HG03139 (cell line): ENCODE measurements around the gene KRT20.
"Not testable (repeated sequence)": the region's sequence is repeated elsewhere in the genome, so short reads cannot be mapped to it uniquely, and the experiment has no call there.

Source experiments
- ATAC-seq: cut with Tn5 transposase; IDR thresholded peaks from one replicate; pipeline ENCODE4 v1.9.1; 2021; ENCODE audit not compliant: unreplicated experiment

Gene KRT20, protein sequence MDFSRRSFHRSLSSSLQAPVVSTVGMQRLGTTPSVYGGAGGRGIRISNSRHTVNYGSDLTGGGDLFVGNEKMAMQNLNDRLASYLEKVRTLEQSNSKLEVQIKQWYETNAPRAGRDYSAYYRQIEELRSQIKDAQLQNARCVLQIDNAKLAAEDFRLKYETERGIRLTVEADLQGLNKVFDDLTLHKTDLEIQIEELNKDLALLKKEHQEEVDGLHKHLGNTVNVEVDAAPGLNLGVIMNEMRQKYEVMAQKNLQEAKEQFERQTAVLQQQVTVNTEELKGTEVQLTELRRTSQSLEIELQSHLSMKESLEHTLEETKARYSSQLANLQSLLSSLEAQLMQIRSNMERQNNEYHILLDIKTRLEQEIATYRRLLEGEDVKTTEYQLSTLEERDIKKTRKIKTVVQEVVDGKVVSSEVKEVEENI

GRCh38 chr17:40884708-40885512, at the start of gene KRT20:
Gene KRT20, minus strand, starts transcription at chr17:40885242. Its CDS starts 57 bp downstream, at chr17:40885185.
- ATAC-seq: no peak

- no peak for ATAC-seq
Measured at GRCh38 chr17:40932608-40933007, 47.6 kb upstream of the KRT20 start.

DNA sequence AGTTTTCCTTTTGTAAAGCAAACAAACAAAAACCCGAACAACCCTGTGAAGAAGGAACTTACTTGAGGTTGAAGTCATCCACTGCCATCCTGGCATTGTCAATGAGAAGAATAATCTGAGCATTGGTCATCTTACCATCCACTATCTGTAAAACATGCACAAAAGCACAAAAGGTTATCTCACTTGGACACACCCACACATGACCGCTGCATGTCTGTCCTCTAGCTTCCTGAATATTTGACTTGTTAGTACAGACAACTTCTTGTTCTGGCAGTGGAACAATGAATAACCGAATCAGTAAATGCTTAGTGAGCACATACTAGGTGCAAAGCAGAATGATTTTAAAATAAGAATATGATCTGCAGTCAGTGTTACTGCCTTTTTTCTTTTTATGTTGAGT, 46.3 kb upstream of the KRT20 start:
- ATAC-seq: no peak

- no peak for ATAC-seq
Measured at GRCh38 chr17:40926341-40926740, 41.3 kb upstream of the KRT20 start.

DNA sequence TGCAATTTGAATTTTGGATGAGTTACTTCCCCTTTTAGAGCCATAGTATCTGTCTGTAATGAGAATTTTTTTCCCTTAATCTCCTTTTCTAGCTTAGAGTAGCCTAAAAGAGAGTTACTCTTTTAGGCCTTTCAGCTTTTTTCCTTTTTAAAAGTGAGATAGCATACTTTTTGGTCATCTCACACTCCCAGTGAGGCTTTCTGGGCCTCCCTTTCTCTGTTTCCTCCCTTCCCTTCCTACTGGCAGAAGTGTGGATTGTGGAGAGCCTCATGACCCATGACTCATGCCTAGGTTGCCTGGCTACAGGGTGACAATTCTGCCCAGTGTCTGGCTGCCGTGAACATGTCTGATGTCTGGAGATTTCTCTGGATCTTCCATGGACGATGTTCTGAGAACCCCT, 37.2 kb upstream of the KRT20 start:
- no peak for ATAC-seq

DNA sequence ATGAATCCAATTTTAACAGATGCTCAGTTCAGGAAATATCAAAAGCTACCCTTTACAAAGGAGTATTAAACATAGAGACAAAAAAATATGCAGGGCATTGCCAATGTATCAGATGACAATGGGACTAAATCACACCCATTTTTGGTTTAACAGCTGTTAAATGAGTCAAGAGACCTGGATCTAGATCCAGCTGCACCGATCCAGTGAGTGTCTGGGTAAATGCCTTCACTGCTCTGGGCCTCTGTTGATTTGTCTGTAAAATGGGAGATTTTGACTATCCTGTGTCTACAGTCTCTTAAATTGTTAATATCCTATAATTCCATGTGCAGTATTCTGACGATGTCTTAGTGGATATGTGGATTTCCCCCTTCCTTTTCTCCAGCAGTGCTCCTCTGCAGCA, 36.0 kb upstream of the KRT20 start:
- ATAC-seq: no peak

- not testable (repeated sequence) for ATAC-seq
Measured at GRCh38 chr17:40917116-40917515, 32.1 kb upstream of the KRT20 start.

- ATAC-seq: no peak
Measured at GRCh38 chr17:40916366-40916765, 31.3 kb upstream of the KRT20 start.

GRCh38 chr17:40915721-40916256, 30.7 kb upstream of the KRT20 start:
- ATAC-seq: no peak

GRCh38 chr17:40915199-40915661, 30.2 kb upstream of the KRT20 start:
- ATAC-seq: no peak

GRCh38 chr17:40914075-40914855, 29.2 kb upstream of the KRT20 start:
- ATAC-seq: no peak

DNA sequence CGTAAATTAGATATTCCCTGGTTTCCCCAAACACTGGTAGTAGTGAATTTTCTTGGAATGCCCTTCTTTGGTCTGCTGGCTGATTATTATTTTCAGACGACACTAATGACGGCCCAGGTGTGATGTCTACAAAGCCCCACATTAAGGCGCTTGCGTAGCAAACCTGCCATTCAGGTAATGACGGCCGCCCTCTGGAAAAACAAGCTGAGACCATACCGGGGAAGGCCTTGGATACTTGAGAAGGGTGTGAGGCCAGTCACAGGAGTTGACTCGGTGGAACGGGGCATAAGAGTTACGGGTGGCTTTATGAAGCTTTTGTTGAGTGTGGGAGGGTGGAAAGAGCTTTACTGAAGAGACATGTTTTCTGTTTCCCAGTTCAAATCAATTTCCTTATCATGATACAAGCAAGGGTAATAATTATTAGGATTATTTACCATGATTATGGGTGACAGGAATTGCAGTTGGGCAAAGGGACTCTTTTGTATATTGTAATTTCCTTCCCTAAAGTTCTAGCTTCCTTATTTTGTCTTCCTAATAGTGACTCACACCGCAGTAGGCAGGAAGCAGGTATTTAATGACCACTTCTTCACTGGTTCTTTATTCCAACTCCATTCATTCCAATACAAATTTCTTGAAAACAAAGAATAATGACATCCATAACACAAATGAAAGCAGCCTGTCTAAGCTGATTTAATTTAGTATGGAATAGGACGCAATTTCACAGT, 27.6 kb upstream of the KRT20 start:
- no peak for ATAC-seq

DNA sequence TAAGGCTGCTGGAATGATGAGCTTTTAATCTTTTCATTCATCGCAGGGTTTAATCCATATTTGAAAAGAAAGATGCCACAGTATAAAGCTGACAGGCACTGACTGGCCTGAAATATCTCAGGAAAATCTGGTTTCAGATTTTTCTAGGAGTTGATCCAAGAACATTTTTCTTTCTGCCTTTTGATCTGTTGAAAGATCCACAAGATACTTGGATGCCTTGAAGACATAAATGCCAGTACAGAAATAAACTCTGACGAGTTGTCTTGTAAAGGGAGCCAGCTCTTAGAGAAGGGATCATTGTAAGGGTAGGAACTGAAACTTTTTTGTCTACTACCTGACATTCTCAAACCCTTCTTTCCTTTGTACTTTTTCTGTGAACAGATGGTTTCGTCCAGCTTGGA, 25.4 kb upstream of the KRT20 start:
- ATAC-seq: no peak

- ATAC-seq: no peak
Measured at GRCh38 chr17:40909755-40910154, 24.7 kb upstream of the KRT20 start.

DNA sequence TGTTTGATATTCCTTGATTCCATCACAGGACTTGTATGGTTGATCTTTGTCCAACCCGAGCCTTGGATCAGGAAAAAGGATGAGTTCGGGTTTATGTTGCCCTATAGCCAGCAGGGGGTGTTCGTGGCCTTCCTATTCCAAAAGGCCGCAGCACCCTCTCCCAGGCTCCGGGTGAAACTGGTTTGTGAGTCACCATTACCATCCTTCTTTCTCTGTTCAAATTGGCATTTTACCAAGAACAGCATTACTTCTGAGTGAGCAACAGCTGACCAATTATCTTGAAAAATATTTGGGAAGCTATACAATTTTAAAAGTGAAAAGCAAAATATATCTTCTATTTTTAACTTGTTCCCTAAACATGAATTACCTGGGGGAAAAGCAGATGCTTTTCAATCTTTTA, 24.3 kb upstream of the KRT20 start:
- no peak for ATAC-seq

DNA sequence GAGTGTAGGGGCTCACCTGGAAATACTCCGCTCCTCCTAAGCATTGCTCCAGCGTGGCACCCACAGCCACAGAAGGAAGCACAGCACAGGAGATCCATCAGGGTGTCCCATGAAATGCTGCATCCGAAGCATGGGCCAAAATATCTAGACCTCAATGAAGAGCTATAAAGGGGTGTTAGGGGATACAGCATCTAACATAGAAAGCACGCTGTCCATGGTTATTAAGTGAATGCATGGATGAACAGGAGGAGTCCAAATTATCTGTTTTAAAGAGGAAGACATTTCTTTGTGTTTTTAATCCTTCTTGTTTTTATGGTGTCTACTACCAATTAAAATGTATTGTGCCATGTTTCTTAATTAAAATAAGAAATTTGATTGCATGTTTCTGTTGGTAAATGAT, 21.6 kb upstream of the KRT20 start:
- no peak for ATAC-seq

DNA sequence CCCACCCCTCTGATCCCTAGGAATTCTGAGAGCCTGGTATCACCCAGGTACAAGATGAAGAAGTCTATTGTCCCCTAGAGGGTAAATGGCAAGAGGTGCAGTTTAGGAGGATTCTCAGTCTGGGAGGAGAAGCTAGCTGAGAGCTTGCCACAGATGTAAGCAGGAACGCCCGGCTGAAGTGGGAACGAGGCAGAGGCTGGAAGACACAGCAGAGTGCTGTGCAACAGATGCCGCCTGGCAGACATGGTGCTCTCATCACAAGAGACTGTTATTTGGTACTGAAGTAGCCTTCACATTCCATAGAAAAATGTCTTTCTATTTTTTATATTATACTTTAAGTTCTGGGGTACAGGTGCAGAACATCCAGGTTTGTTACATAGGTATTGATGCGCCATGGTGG, 20.3 kb upstream of the KRT20 start:
- ATAC-seq: no peak

DNA sequence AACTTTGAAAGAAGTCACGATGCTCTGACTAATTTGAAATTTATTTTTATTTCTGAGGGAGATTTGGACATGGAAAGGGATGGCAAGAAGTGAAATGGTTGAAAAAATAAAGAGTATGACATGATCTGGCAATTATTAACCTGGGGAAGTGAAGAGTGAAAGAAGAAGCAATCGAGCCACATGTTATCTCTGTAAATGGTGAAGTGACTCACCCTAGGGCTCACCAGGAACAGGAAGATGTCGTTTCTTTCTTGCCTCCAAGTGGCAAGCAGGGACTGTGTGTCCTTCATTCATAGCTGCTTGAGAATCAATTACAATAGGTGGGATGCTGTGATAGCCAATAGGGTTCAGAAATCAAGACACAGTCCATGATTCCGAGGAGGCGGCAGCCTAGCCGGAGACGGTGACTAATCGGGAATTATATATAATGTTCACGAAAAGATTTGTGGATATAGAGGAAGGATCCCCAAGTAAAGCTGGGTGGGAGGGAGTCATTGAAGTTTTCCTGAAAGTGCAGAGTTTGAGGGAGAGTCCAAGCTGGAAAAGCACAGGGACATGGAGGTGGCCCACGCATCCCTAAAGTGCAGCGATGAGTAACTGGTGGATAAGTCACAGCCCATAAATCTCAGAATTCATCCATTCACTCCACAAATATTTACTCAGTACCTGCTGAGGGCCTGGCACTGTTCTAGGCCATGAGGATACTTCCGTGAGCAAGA, 18.2 kb upstream of the KRT20 start:
- ATAC-seq: no peak

DNA sequence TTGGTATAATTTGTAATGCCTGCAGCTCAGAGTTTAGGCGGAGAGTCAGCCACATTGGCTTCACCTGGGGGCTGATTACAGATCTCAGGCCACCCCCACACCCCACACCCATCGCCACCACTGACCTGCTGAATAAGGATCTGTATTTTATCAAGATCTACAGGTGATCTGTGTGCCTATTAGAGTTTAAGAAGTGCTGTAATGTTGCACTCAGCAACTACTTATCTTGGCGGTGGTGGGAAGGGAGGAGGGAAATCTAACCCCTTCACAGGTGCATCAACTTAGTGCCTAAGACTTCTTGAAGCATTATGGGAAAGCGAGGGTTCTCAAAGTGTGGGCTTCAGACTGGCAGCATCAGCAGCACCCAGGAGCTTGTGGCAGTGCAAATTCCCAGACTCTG, 17.5 kb upstream of the KRT20 start:
- ATAC-seq: no peak

- ATAC-seq: no peak
Measured at GRCh38 chr17:40901981-40902474, 17.0 kb upstream of the KRT20 start.
